A549 (cell line): ENCODE results near the gene NKTR. TPM values are rescaled to one million over a fixed set of nuclear protein-coding genes. Genes with fewer than 3 reads are reported as not detected.

Source experiments
- ATAC-seq, 2 experiments: fragments of 200-7000 bp in 1 of 2; fragments of >200 bp in 1 of 2; cut with Nextera tagmentation in 1 of 2; cut with Tn5 transposase in 1 of 2; 3 replicates each; pipeline versions ENCODE4 v1.8.0 to v1.9.1; 2018 to 2020; ENCODE audit warnings: mild to moderate bottlenecking in 1 of 2, moderate library complexity in 1 of 2
- CTCF ChIA-PET: fragments of 300-600 bp; sonication (Branson Sonifier 250); formaldehyde crosslinking; extraction: SDS; loops from one replicate; lab custom pipeline; 2021; ENCODE audit warnings: antibody characterized with exemption, inconsistent platforms; lab: Yijun Ruan, JAX
- POLR2A ChIA-PET: fragments of 350-600 bp; formaldehyde crosslinking; extraction: SDS; loops from one replicate; lab custom pipeline; 2021; ENCODE audit warnings: antibody characterized with exemption, inconsistent platforms; lab: Yijun Ruan, JAX
- DNase-seq, 2 experiments: peaks; one replicate each; pipeline versions ENCODE4 v3.0.0 to v3.0.0-alpha.2; 2011 to 2016; ENCODE audit warnings: low read depth in 1 of 2, low spot score in 1 of 2
- FAIRE-seq: peaks from 2 replicates; lab custom pipeline; 2011; peaks lifted over from hg19 to GRCh38; lab: Jason Lieb, UNC
- H3K27ac ChIP-seq, 2 experiments: fragments of >200 bp; sonication (Bioruptor Twin); formaldehyde crosslinking; 3 replicates each; pipeline ENCODE4 v1.5.1; 2016 to 2017
- H3K4me1 ChIP-seq: fragments of >200 bp; sonication (Bioruptor Twin); formaldehyde crosslinking; 3 replicates; pipeline ENCODE4 v1.6.1; 2016
- H3K4me2 ChIP-seq: fragments of >200 bp; sonication (Bioruptor Twin); formaldehyde crosslinking; 3 replicates; pipeline ENCODE4 v1.6.1; 2016
- H3K4me3 ChIP-seq: fragments of >200 bp; sonication (Bioruptor Twin); formaldehyde crosslinking; 3 replicates; pipeline ENCODE4 v1.5.1; 2016
- H3K9me3 ChIP-seq: fragments of >200 bp; sonication (Bioruptor Twin); formaldehyde crosslinking; 3 replicates; pipeline ENCODE4 v1.6.1; 2016
- CBX8 ChIP-seq: fragments of 200-600 bp; sonication (generic); IDR thresholded peaks from 2 replicates; pipeline ENCODE4 v1.6.1; 2016
- E2F6 ChIP-seq: IDR thresholded peaks from 2 replicates; pipeline ENCODE4 v1.6.1; 2012; ENCODE audit warnings: low read depth, borderline replicate concordance
- ESRRA ChIP-seq: fragments of 150-350 bp; IDR thresholded peaks from 2 replicates; pipeline ENCODE4 v1.6.1; 2014; ENCODE audit warnings: mild to moderate bottlenecking, low read length, borderline replicate concordance
- FOSL2 ChIP-seq, 2 experiments: fragments of 450-650 bp in 1 of 2; fragments of >200 bp in 1 of 2; sonication (Bioruptor Twin) in 1 of 2; formaldehyde crosslinking; IDR thresholded peaks; 2 replicates each; pipeline versions ENCODE4 v1.5.0 to v1.6.1; 2016 to 2020; ENCODE audit warnings: mild to moderate bottlenecking in 1 of 2, moderate library complexity in 1 of 2
- GATA3 ChIP-seq: IDR thresholded peaks from 2 replicates; pipeline ENCODE4 v1.6.1; 2012; ENCODE audit warnings: borderline replicate concordance
- HDAC2 ChIP-seq: fragments of 200-600 bp; sonication (generic); IDR thresholded peaks from 2 replicates; pipeline ENCODE4 v1.6.1; 2016
- HOXA7 ChIP-seq: fragments of 250-450 bp; sonication (Bioruptor Pico); IDR thresholded peaks from 2 replicates; pipeline ENCODE4 v1.5.0; 2020; ENCODE audit warnings: mild to moderate bottlenecking, moderate library complexity
- KDM1A ChIP-seq: fragments of 200-600 bp; sonication (generic); IDR thresholded peaks from 2 replicates; pipeline ENCODE4 v1.6.1; 2016; ENCODE audit warnings: low read depth, mild to moderate bottlenecking
- KDM5A ChIP-seq: fragments of 200-600 bp; sonication (generic); IDR thresholded peaks from 2 replicates; pipeline ENCODE4 v1.6.1; 2016; ENCODE audit warnings: antibody characterized with exemption, mild to moderate bottlenecking
- MYC ChIP-seq: IDR thresholded peaks from 2 replicates; pipeline ENCODE4 v1.6.1; 2012; ENCODE audit warnings: mild to moderate bottlenecking, inconsistent platforms, low read length, improper control_type of control experiment, borderline replicate concordance
- NR3C1 ChIP-seq: fragments of >200 bp; sonication (Bioruptor Twin); formaldehyde crosslinking; IDR thresholded peaks from 3 replicates; pipeline ENCODE4 v1.6.1; 2017
- PBX3 ChIP-seq: IDR thresholded peaks from 2 replicates; pipeline ENCODE4 v1.6.1; 2012
- POLR2A ChIP-seq: IDR thresholded peaks from 2 replicates; pipeline ENCODE4 v1.6.1; 2012; ENCODE audit warnings: mild to moderate bottlenecking, low read length
- RARB ChIP-seq: fragments of 250-450 bp; sonication (Bioruptor Pico); IDR thresholded peaks from 2 replicates; pipeline ENCODE4 v1.8.0; 2021; ENCODE audit warnings: mild to moderate bottlenecking, moderate library complexity
- RCOR1 ChIP-seq: fragments of 150-350 bp; IDR thresholded peaks from 2 replicates; pipeline ENCODE4 v1.6.1; 2014; ENCODE audit warnings: antibody characterized with exemption, low read length, low read depth
- SMC3 ChIP-seq: fragments of >200 bp; sonication (Bioruptor Twin); formaldehyde crosslinking; IDR thresholded peaks from 3 replicates; pipeline ENCODE4 v1.6.1; 2018; ENCODE audit warnings: inconsistent platforms
- TP53 ChIP-seq: fragments of 250-450 bp; sonication (Bioruptor Pico); IDR thresholded peaks from 2 replicates; pipeline ENCODE4 v1.5.0; 2021; ENCODE audit warnings: mild to moderate bottlenecking, moderate library complexity
- ZFP36 ChIP-seq: fragments of 450-650 bp; IDR thresholded peaks from 2 replicates; pipeline ENCODE4 v1.6.1; 2014; ENCODE audit warnings: borderline replicate concordance; ENCODE audit not compliant: partially characterized antibody
- WGBS: methylation state at CpG from one replicate; pipeline ENCODE4 v1.1.6; 2017; ENCODE audit errors: missing lambda C conversion rate; 5-methylcytosine and 5-hydroxymethylcytosine counted together
- polyA plus RNA-seq, 4 experiments: library from polyadenylated mRNA; depleted of rRNA in 3 of 4; stranded (reverse); fragments of >200 nt; fragmentation: RNase III in 1 of 4; extraction: RNeasy Plus Mini Kit Qiagen cat#74134 plus additional on column Dnase treatment in 1 of 4; gene quantifications; 2 replicates in 3 of 4; 3 replicates in 1 of 4; pipeline ENCODE4 v1.2.3, GENCODE V29; 2011 to 2017
- TF ChIP-seq, protein P1 (sequence below): fragments of 150-350 bp; IDR thresholded peaks from 2 replicates; pipeline ENCODE4 v1.6.1; 2014; ENCODE audit warnings: low read depth, mild to moderate bottlenecking, low read length
- TF ChIP-seq, protein P2 (sequence below): fragments of 250-450 bp; sonication (Bioruptor Pico); IDR thresholded peaks from 2 replicates; pipeline ENCODE4 v1.5.0; 2021; ENCODE audit warnings: mild to moderate bottlenecking, moderate library complexity, borderline replicate concordance

The NKTR gene
- polyA plus RNA-seq, 2 of the 4 experiments (the other 2 are of a cell fraction), result 16.2 to 49.3 TPM

DNA sequence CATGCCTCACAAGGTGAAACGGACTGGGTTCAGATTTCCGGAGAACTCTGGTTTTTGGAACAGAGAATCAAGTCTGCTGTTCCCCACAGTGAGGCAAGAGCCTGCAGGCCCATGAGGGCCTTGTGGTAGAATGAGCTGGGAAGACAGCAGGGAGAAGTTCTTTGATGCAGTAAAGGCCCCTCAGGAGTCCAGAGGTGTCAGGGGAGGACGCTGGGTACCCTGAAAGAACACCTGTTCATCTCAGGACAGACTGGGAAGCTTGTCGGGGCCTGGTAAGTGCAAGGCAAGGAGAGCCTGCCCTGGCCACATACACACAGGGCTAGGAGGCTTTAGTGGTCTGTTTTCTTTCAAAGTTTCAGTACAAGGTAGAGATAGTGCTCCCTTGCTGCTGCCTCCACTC, 49.3 kb downstream of the NKTR start:
- H3K4me1 ChIP-seq, result peaks cover 27% of the 10 kb centered on the region
- no peak for DNase-seq
- no peak overlapping the region for H3K4me2 ChIP-seq
- no peak overlapping the region for H3K4me3 ChIP-seq
- 81% methylated on average over 4 of the region's 4 CpGs for WGBS
- ChIA-PET POLR2A (no interaction called here), CTCF (no interaction called here)
- no peaks in the 10 kb centered on the region for H3K9me3 ChIP-seq
- no peak for ATAC-seq
- TF ChIP-seq GATA3, result no peak
- TF ChIP-seq, protein P1, sequence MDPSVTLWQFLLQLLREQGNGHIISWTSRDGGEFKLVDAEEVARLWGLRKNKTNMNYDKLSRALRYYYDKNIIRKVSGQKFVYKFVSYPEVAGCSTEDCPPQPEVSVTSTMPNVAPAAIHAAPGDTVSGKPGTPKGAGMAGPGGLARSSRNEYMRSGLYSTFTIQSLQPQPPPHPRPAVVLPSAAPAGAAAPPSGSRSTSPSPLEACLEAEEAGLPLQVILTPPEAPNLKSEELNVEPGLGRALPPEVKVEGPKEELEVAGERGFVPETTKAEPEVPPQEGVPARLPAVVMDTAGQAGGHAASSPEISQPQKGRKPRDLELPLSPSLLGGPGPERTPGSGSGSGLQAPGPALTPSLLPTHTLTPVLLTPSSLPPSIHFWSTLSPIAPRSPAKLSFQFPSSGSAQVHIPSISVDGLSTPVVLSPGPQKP, result no peak
- TF ChIP-seq NR3C1, result no peak
- no peak for TF ChIP-seq RCOR1
- no peak for TF ChIP-seq MYC
- no peak for TF ChIP-seq TP53 (CRISPR knock-in tag)
- no peak for TF ChIP-seq ZFP36
- no peak for TF ChIP-seq PBX3
- TF ChIP-seq RARB (CRISPR knock-in tag), result no peak
- no peak for TF ChIP-seq KDM5A
- H3K27ac ChIP-seq, result no peak overlapping the region
- no peak for FAIRE-seq

- CTCF ChIA-PET, result interaction anchor here (0.7 to 0.9 kb wide), 3 partner anchors 10 to 422 kb away, joined by 3 to 4 read pairs (median 3); no protein-coding TSS in a partner anchor
- no peaks in the 10 kb centered on the region for H3K9me3 ChIP-seq
- TF ChIP-seq ESRRA, result no peak
- TF ChIP-seq HDAC2, result no peak
- no peak for TF ChIP-seq KDM1A
- no peak for TF ChIP-seq MYC
- TF ChIP-seq ZFP36, result no peak
- no peak for TF ChIP-seq POLR2A
- no peak for TF ChIP-seq SMC3
- no peak for TF ChIP-seq HOXA7
- TF ChIP-seq, protein P2, sequence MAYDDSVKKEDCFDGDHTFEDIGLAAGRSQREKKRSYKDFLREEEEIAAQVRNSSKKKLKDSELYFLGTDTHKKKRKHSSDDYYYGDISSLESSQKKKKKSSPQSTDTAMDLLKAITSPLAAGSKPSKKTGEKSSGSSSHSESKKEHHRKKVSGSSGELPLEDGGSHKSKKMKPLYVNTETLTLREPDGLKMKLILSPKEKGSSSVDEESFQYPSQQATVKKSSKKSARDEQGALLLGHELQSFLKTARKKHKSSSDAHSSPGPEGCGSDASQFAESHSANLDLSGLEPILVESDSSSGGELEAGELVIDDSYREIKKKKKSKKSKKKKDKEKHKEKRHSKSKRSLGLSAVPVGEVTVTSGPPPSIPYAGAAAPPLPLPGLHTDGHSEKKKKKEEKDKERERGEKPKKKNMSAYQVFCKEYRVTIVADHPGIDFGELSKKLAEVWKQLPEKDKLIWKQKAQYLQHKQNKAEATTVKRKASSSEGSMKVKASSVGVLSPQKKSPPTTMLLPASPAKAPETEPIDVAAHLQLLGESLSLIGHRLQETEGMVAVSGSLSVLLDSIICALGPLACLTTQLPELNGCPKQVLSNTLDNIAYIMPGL (CRISPR knock-in tag), result no peak
- no peak for TF ChIP-seq CBX8
- TF ChIP-seq, all 56 proteins: peak for 0
- POLR2A ChIA-PET, result interaction anchor here (1.0 to 1.1 kb wide), 2 partner anchors 51 to 61 kb away, joined by 3 to 6 read pairs; partner anchors contain the start of gene SS18L2
- Histone ChIP-seq H3K4me2 (peak overlapping the region; percentile 96), H3K27ac (peak overlapping the region; percentile 87 to 97; a peak in 4 of 6 replicates), H3K4me1 (peaks cover 37% of the 10 kb centered on the region), H3K4me3 (no peak overlapping the region)
- ATAC-seq (peak in 1 of 2 experiments; percentile 15; a peak in 3 of 6 replicates), FAIRE-seq (no peak), DNase-seq (no peak)
- WGBS, result 76% methylated on average over 9 of the region's 9 CpGs
Observed at GRCh38 chr3:42651248-42652091, 51.0 kb downstream of the NKTR start.

GRCh38 chr3:42652251-42652610, 51.7 kb downstream of the NKTR start:
- ATAC-seq, result peak; percentile 16 to 18
- Histone ChIP-seq H3K9me3 (no peaks in the 10 kb centered on the region), H3K4me3 (no peak overlapping the region)
- POLR2A ChIA-PET, result interaction anchor here (0.6 to 1.1 kb wide), 3 partner anchors 52 to 62 kb away, joined by 3 to 6 read pairs (median 3); partner anchors contain the start of gene SS18L2
- TF ChIP-seq FOSL2 (IDR thresholded peaks at IDR 0.05) (no peak), FOSL2 (CRISPR knock-in tag; IDR thresholded peaks at IDR 0.05) (no peak), KDM1A (no peak), PBX3 (no peak), E2F6 (no peak), ZFP36 (no peak)
- TF ChIP-seq, protein P1, result no peak
- TF ChIP-seq, all 56 proteins: peak for 0
- H3K4me2 ChIP-seq, result peak overlapping the region; percentile 96
- no peak for DNase-seq
- peak overlapping the region; percentile 87 to 97 for H3K27ac ChIP-seq
- CTCF ChIA-PET, result interaction anchor here (0.7 to 0.9 kb wide), 3 partner anchors 80 to 423 kb away, joined by 3 to 4 read pairs (median 3); no protein-coding TSS in a partner anchor
- no CpG with 5 or more reads among the region's 1 CpG for WGBS
- no peak for FAIRE-seq
- H3K4me1 ChIP-seq, result peaks cover 37% of the 10 kb centered on the region
